H9 (cell line): ENCODE results near the gene PLCH2. TPM values are rescaled to one million over a fixed set of nuclear protein-coding genes. Genes with fewer than 3 reads are reported as not detected.

Experiments
- DNase-seq: peaks from one replicate; pipeline ENCODE4 v3.0.0-alpha.2; 2017
- H2AFZ ChIP-seq: one replicate; pipeline ENCODE4 v1.6.1; 2013; ENCODE audit warnings: mild to moderate bottlenecking, low read length, control low read depth, moderate library complexity
- H2AK5ac ChIP-seq: 2 replicates; pipeline ENCODE4 v1.6.1; 2013; ENCODE audit warnings: low read length, control low read depth, mixed read lengths; ENCODE audit not compliant: insufficient read length
- H2BK120ac ChIP-seq: one replicate; pipeline ENCODE4 v1.6.1; 2013; ENCODE audit warnings: low read depth, mild to moderate bottlenecking, low read length, control low read depth, inconsistent platforms; ENCODE audit not compliant: poor library complexity, severe bottlenecking
- H2BK12ac ChIP-seq: 2 replicates; pipeline ENCODE4 v1.6.1; 2013; ENCODE audit warnings: low read length, control low read depth, mixed read lengths, low read depth; ENCODE audit not compliant: insufficient read length
- H2BK15ac ChIP-seq: 2 replicates; pipeline ENCODE4 v1.6.1; 2013; ENCODE audit warnings: low read depth, low read length, control low read depth
- H2BK20ac ChIP-seq: one replicate; pipeline ENCODE4 v1.6.1; 2013; ENCODE audit warnings: low read depth, mild to moderate bottlenecking, low read length, control low read depth, inconsistent platforms; ENCODE audit not compliant: poor library complexity, severe bottlenecking
- H2BK5ac ChIP-seq: 2 replicates; pipeline ENCODE4 v1.6.1; 2013; ENCODE audit warnings: low read length, control low read depth, mixed read lengths; ENCODE audit not compliant: insufficient read length
- H3K14ac ChIP-seq: 2 replicates; pipeline ENCODE4 v1.6.1; 2013; ENCODE audit warnings: low read length, control low read depth; ENCODE audit not compliant: insufficient read depth
- H3K18ac ChIP-seq: 2 replicates; pipeline ENCODE4 v1.6.1; 2013; ENCODE audit warnings: low read depth, mild to moderate bottlenecking, mixed read lengths, low read length, control low read depth; ENCODE audit not compliant: insufficient read length
- H3K23ac ChIP-seq: 2 replicates; pipeline ENCODE4 v1.6.1; 2013; ENCODE audit warnings: low read length, control low read depth, mixed read lengths, low read depth; ENCODE audit not compliant: insufficient read length
- H3K23me2 ChIP-seq: 2 replicates; pipeline ENCODE4 v1.6.1; 2013; ENCODE audit warnings: low read depth, mild to moderate bottlenecking, mixed read lengths, low read length, control low read depth; ENCODE audit not compliant: insufficient read length, poor library complexity, severe bottlenecking
- H3K27ac ChIP-seq: 2 replicates; pipeline ENCODE4 v1.5.1; 2013; ENCODE audit warnings: low read length, control low read depth, mixed read lengths, low read depth; ENCODE audit not compliant: insufficient read length
- H3K27me3 ChIP-seq: 2 replicates; pipeline ENCODE4 v1.6.1; 2013; ENCODE audit warnings: low read length, control low read depth, inconsistent platforms; ENCODE audit not compliant: insufficient read depth
- H3K4ac ChIP-seq: 2 replicates; pipeline ENCODE4 v1.6.1; 2013; ENCODE audit warnings: low read depth, mild to moderate bottlenecking, control low read depth, inconsistent platforms, low read length, moderate library complexity
- H3K4me1 ChIP-seq: 2 replicates; pipeline ENCODE4 v1.6.1; 2013; ENCODE audit warnings: low read length, control low read depth, inconsistent platforms; ENCODE audit not compliant: insufficient read depth
- H3K4me2 ChIP-seq: 2 replicates; pipeline ENCODE4 v1.6.1; 2013; ENCODE audit warnings: low read length, control low read depth, mixed read lengths; ENCODE audit not compliant: insufficient read length, insufficient read depth
- H3K56ac ChIP-seq: 2 replicates; pipeline ENCODE4 v1.6.1; 2013; ENCODE audit warnings: low read depth, mild to moderate bottlenecking, mixed read lengths, low read length, control low read depth; ENCODE audit not compliant: insufficient read length
- H3K79me1 ChIP-seq: 2 replicates; pipeline ENCODE4 v1.6.1; 2013; ENCODE audit warnings: low read depth, mild to moderate bottlenecking, moderate library complexity, low read length, control low read depth, inconsistent platforms; ENCODE audit not compliant: insufficient read depth, poor library complexity, severe bottlenecking
- H3K79me2 ChIP-seq: 2 replicates; pipeline ENCODE4 v1.6.1; 2013; ENCODE audit warnings: low read length, control low read depth, inconsistent platforms; ENCODE audit not compliant: insufficient read depth
- H3K9ac ChIP-seq: 2 replicates; pipeline ENCODE4 v1.6.1; 2013; ENCODE audit warnings: low read length, control low read depth, mixed read lengths; ENCODE audit not compliant: insufficient read length; ENCODE audit errors: extremely low read depth
- H3K9me3 ChIP-seq: one replicate; pipeline ENCODE4 v1.6.1; 2013; ENCODE audit warnings: low read depth, low read length, inconsistent platforms; ENCODE audit not compliant: control insufficient read depth
- H3T11ph ChIP-seq: one replicate; pipeline ENCODE4 v1.6.1; 2013; ENCODE audit warnings: mild to moderate bottlenecking, low read length, control low read depth, inconsistent platforms
- H4K20me1 ChIP-seq: one replicate; pipeline ENCODE4 v1.6.1; 2013; ENCODE audit not compliant: control insufficient read depth, insufficient read length, insufficient read depth
- H4K5ac ChIP-seq: 2 replicates; pipeline ENCODE4 v1.6.1; 2013; ENCODE audit warnings: low read depth, mild to moderate bottlenecking, mixed read lengths, low read length, control low read depth; ENCODE audit not compliant: insufficient read length
- H4K8ac ChIP-seq: replicated peaks from 2 replicates; pipeline ENCODE4 v1.6.1; 2013; ENCODE audit warnings: low read length, control low read depth, mixed read lengths, low read depth; ENCODE audit not compliant: insufficient read length
- H4K91ac ChIP-seq: 2 replicates; pipeline ENCODE4 v1.6.1; 2013; ENCODE audit warnings: low read depth, mild to moderate bottlenecking, moderate library complexity, mixed read lengths, low read length, control low read depth; ENCODE audit not compliant: insufficient read length
- H3K27ac Mint-ChIP-seq, 3 experiments: 2 replicates in 2 of 3; 3 replicates in 1 of 3; pipeline ENCODE4 v1.8.0; 2020 to 2021; ENCODE audit warnings: mixed read lengths in 3 of 3, mild to moderate bottlenecking in 1 of 3, moderate library complexity in 1 of 3
- H3K27me3 Mint-ChIP-seq: 2 replicates; pipeline ENCODE4 v1.8.0; 2021; ENCODE audit warnings: low read depth, mild to moderate bottlenecking, moderate library complexity, mixed read lengths
- H3K36me3 Mint-ChIP-seq, 3 experiments: 2 replicates in 2 of 3; 3 replicates in 1 of 3; pipeline ENCODE4 v1.8.0; 2020 to 2021; ENCODE audit warnings: low read depth in 3 of 3, mixed read lengths in 3 of 3; ENCODE audit not compliant: insufficient read depth in 1 of 3
- H3K4me1 Mint-ChIP-seq, 2 experiments: 2 replicates each; pipeline ENCODE4 v1.8.0; 2020; ENCODE audit warnings: mixed read lengths in 2 of 2
- H3K4me3 Mint-ChIP-seq, 2 experiments: 2 replicates in 1 of 2; 3 replicates in 1 of 2; pipeline ENCODE4 v1.8.0; 2020 to 2021; ENCODE audit warnings: mild to moderate bottlenecking in 2 of 2, mixed read lengths in 2 of 2, moderate library complexity in 1 of 2
- H3K9me3 Mint-ChIP-seq, 2 experiments: 2 replicates in 1 of 2; 3 replicates in 1 of 2; pipeline ENCODE4 v1.8.0; 2020; ENCODE audit warnings: mild to moderate bottlenecking in 2 of 2, mixed read lengths in 2 of 2, moderate library complexity in 1 of 2
- CTCF ChIP-seq: fragments of 200-600 bp; sonication (generic); conservative IDR thresholded peaks from 3 replicates; pipeline ENCODE4 v1.8.0; 2021; ENCODE audit warnings: antibody characterized with exemption, mild to moderate bottlenecking
- WGBS: extraction: QIAGEN DNeasy Blood & Tissue Kit; methylation state at CpG from one replicate; pipeline ENCODE4 v1.1.7; 2013; ENCODE audit warnings: missing lambda C conversion rate, low lambda C conversion rate, mixed read lengths; ENCODE audit not compliant: insufficient read length; ENCODE audit errors: extremely low coverage; 5-methylcytosine and 5-hydroxymethylcytosine counted together
- total RNA-seq: library from RNA; stranded (reverse); gene quantifications from 2 replicates; pipeline ENCODE4 v1.2.1, GENCODE V29; 2021

PLCH2 gene
- total RNA-seq, 1 experiment from 2014 or later = 0.09 TPM

- H3K4me3 Mint-ChIP-seq = no peak overlapping the region
- Histone ChIP-seq H3K23me2 (no peaks in the 10 kb centered on the region), H3K4me1 (no peaks in the 10 kb centered on the region), H3K18ac (no peak overlapping the region), H4K20me1 (peaks cover 3% of the 10 kb centered on the region), H3K56ac (no peak overlapping the region), H3K79me1 (no peaks in the 10 kb centered on the region), H3K14ac (no peak overlapping the region), H3K27ac (no peak overlapping the region), H3K4me2 (no peak overlapping the region), H3K23ac (no peak overlapping the region), H2BK120ac (no peak overlapping the region), H3K27me3 (no peaks in the 10 kb centered on the region), H3K9me3 (no peaks in the 10 kb centered on the region), H4K91ac (no peak overlapping the region), H2BK15ac (no peak overlapping the region), H3K9ac (no peak overlapping the region), H4K8ac (no peak overlapping the region), H2AFZ (no peak overlapping the region), H4K5ac (no peak overlapping the region), H3T11ph (no peak overlapping the region), H3K4ac (no peak overlapping the region), H3K79me2 (no peaks in the 10 kb centered on the region), H2BK20ac (no peak overlapping the region), H2AK5ac (no peak overlapping the region), H2BK12ac (no peak overlapping the region), H2BK5ac (no peak overlapping the region)
- no peaks in the 10 kb centered on the region for H3K9me3 Mint-ChIP-seq
- no peak for DNase-seq
- TF ChIP-seq CTCF = no peak
- no peaks in the 10 kb centered on the region for H3K36me3 Mint-ChIP-seq
- WGBS = no CpG with 5 or more reads among the region's 25 CpGs
- H3K4me1 Mint-ChIP-seq = peaks cover 0 to 14% of the 10 kb centered on the region in 2 experiments; a peak in 2 of 4 replicates
- no peak overlapping the region for H3K27ac Mint-ChIP-seq
- peaks cover 12% of the 10 kb centered on the region for H3K27me3 Mint-ChIP-seq
Observed at GRCh38 chr1:2472561-2473177, 3.4 kb upstream of the PLCH2 start.
